ENCODE data around the gene EYA4.

EYA4 gene

GRCh38 chr6:133571681-133572080, 330.5 kb downstream of the EYA4 start:
- no peak overlapping the region for H3K27ac ChIP-seq (ENCODE audit: low read length)
- H3K4me1 ChIP-seq (ENCODE audit: insufficient read depth, low read length): peaks cover 5% of the 10 kb centered on the region; the same call in 1 of the 2 replicates
- no peak overlapping the region for H3K4me3 ChIP-seq (ENCODE audit: low read length)
- no peaks in the 10 kb centered on the region for H3K36me3 ChIP-seq (ENCODE audit: insufficient read depth, low read depth, low read length)
- no peaks in the 10 kb centered on the region for H3K27me3 ChIP-seq (ENCODE audit: insufficient read depth, low read length)
- no peaks in the 10 kb centered on the region for H3K9me3 ChIP-seq (ENCODE audit: insufficient read depth, low read depth, low read length)
- no peak overlapping the region for H3K9ac ChIP-seq (ENCODE audit: low read depth, low read length)

GRCh38 chr6:133577851-133578250, 336.7 kb downstream of the EYA4 start:
- Histone ChIP-seq H3K27ac (ENCODE audit: low read length) (no peak overlapping the region), H3K9ac (ENCODE audit: low read depth, low read length) (no peak overlapping the region), H3K4me1 (ENCODE audit: insufficient read depth, low read length) (no peaks in the 10 kb centered on the region), H3K9me3 (ENCODE audit: insufficient read depth, low read depth, low read length) (no peaks in the 10 kb centered on the region), H3K4me3 (ENCODE audit: low read length) (no peak overlapping the region), H3K27me3 (ENCODE audit: insufficient read depth, low read length) (no peaks in the 10 kb centered on the region), H3K36me3 (ENCODE audit: insufficient read depth, low read depth, low read length) (no peaks in the 10 kb centered on the region)

Measured in iPS-20b (cell line).